ENCODE results near the gene PEX7.
"Not testable (repeated sequence)": the region's sequence is repeated elsewhere in the genome, so short reads cannot be mapped to it uniquely, and the experiment has no call there.

Gene PEX7

GRCh38 chr6:136945711-136946121, 123.3 kb downstream of the PEX7 start:
- no peak for DNase-seq (ENCODE audit: low read depth, low spot score)
- TF ChIP-seq, protein P1, sequence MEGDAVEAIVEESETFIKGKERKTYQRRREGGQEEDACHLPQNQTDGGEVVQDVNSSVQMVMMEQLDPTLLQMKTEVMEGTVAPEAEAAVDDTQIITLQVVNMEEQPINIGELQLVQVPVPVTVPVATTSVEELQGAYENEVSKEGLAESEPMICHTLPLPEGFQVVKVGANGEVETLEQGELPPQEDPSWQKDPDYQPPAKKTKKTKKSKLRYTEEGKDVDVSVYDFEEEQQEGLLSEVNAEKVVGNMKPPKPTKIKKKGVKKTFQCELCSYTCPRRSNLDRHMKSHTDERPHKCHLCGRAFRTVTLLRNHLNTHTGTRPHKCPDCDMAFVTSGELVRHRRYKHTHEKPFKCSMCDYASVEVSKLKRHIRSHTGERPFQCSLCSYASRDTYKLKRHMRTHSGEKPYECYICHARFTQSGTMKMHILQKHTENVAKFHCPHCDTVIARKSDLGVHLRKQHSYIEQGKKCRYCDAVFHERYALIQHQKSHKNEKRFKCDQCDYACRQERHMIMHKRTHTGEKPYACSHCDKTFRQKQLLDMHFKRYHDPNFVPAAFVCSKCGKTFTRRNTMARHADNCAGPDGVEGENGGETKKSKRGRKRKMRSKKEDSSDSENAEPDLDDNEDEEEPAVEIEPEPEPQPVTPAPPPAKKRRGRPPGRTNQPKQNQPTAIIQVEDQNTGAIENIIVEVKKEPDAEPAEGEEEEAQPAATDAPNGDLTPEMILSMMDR (IDR thresholded peaks at IDR 0.05; ENCODE audit: low read depth, low read length), result no peak
- no peak overlapping the region for H3K4me3 ChIP-seq (ENCODE audit: low read depth, low read length)
- in situ Hi-C loops (cut with HindIII; ENCODE audit: low sequenced_read_pairs), result no loop called here

DNA sequence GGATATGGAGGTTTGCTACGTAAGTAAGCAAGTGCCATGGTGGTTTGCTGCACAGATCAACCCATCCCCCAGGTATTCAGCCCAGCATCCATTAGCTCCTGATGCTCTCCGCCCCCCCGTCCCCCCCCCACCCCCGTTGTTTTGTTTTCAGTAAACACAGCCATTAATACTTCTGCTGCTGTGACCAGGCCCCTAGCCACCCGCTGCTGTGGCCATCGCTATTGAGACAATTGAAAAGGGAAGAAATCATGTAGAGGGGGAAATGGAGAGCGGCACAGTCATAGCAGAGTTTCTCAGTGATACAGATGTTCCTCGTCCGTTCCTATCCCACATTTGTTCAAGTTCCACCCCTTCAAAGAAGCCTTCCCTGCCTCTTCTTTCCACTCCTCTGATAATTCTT, 124.6 kb downstream of the PEX7 start:
- H3K4me3 ChIP-seq (ENCODE audit: low read depth, low read length), result no peak overlapping the region
- TF ChIP-seq, protein P1 (IDR thresholded peaks at IDR 0.05; ENCODE audit: low read depth, low read length), result no peak
- DNase-seq (ENCODE audit: low read depth, low spot score), result no peak
- in situ Hi-C loops (cut with HindIII; ENCODE audit: low sequenced_read_pairs), result no loop called here

DNA sequence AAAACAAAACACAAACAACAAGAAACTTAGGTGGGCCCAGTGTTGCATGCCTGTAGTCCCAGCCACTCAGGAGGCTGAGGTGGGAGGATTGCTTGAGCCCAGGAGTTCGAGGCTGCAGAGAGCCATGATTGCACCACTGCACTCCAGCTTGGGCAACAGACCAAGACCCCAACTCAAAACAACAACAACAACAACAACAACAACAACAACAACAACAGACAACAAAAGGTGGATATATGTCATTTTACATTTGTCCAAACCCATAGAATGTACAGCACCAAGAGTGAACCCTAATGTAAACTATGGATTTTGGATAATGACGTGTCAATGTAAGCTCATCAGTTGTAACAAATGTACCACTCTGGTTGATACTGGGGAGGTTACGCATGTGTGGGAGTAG, 127.6 kb downstream of the PEX7 start:
- H3K4me3 ChIP-seq (ENCODE audit: low read depth, low read length); DNase-seq (ENCODE audit: low read depth, low spot score); in situ Hi-C loops (cut with HindIII; ENCODE audit: low sequenced_read_pairs): not testable (repeated sequence)

- H3K4me3 ChIP-seq (ENCODE audit: low read depth, low read length), result no peak overlapping the region
- DNase-seq (ENCODE audit: low read depth, low spot score), result no peak
- in situ Hi-C loops (cut with HindIII; ENCODE audit: low sequenced_read_pairs), result no loop called here
- TF ChIP-seq, protein P1 (IDR thresholded peaks at IDR 0.05; ENCODE audit: low read depth, low read length), result no peak
These were observed 128.2 kb downstream of the PEX7 start for GRCh38 chr6:136950436-136951126.

- in situ Hi-C loops (cut with HindIII; ENCODE audit: low sequenced_read_pairs), result no loop called here
- no peak for DNase-seq (ENCODE audit: low read depth, low spot score)
- no peak overlapping the region for H3K4me3 ChIP-seq (ENCODE audit: low read depth, low read length)
- TF ChIP-seq, protein P1 (IDR thresholded peaks at IDR 0.05; ENCODE audit: low read depth, low read length), result no peak
These were observed 130.4 kb downstream of the PEX7 start for GRCh38 chr6:136952714-136953260.

DNA sequence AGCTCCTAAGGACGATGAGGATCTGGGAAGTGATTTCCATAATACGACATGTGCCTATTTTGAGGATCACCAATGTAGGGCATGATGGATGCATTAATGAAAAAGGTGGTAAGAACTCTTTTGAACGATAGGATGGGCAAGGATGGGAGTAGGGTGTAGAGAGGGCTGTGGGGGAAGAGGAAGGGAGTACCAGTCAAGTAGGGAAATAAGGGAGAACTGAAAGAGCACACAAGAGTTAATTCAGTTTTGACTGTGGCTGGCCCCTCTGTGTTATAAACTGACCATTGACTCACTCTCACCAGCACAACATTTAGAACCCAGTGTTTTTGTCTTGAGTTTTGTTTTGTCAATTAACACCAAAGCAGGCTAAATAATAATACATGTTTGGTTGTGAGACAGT, 132.7 kb downstream of the PEX7 start:
- TF ChIP-seq, protein P1 (IDR thresholded peaks at IDR 0.05; ENCODE audit: low read depth, low read length), result no peak
- no peak for DNase-seq (ENCODE audit: low read depth, low spot score)
- in situ Hi-C loops (cut with HindIII; ENCODE audit: low sequenced_read_pairs), result no loop called here
- H3K4me3 ChIP-seq (ENCODE audit: low read depth, low read length), result no peak overlapping the region
